ENCODE results near the gene KCTD13.
A peak's percentile ranks its signal among the peaks of the same experiment; 100 is the strongest.
"Not testable (repeated sequence)": the region's sequence is repeated elsewhere in the genome, so short reads cannot be mapped to it uniquely, and the experiment has no call there.

The KCTD13 gene

GRCh38 chr16:29906520-29907244 is 19.3 kb downstream of the KCTD13 start:
- DNase-seq (ENCODE audit: low spot score): no peak

DNA sequence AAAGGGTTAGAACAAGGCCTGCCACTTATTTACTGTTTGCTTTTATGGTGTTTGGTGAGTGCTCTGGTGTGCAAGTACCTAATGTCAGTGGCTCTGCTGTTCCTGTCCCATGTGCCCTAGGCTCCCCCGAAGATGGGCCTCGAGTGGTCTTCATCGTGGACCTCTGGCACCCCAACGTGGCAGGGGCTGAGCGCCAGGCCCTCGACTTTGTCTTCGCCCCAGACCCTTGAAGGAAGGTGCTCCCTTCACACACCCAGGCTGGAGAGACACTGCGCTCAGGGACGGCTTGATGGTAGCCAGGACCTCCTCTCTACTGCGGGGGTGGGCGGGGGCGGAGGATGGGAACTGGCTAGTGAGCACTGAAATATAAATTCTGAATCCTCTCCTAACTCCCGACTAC is 20.4 kb downstream of the KCTD13 start:
- DNase-seq (ENCODE audit: low spot score): no peak

- no peak for DNase-seq (ENCODE audit: low spot score)
Measured at GRCh38 chr16:29904947-29905346, 21.1 kb downstream of the KCTD13 start.

DNA sequence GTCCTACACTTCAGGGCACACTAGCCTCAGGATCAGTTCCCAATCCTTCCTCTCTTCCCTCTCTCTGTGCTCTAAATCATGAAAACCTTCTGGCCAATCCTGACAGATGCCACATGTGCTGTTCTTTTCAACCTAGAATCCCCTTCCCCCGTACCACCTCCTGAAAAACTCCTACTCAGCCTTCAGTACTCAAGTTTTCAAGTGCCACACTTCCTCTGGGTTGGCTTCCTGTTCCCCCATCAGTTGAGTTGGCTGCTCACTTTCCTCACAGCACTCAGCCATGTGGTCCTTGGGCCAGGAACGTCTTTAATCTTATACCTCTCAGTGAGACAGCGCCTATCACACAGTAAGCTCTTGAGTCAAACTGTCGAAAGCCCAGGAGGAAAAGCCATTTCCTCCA is 22.4 kb downstream of the KCTD13 start:
- no peak for DNase-seq (ENCODE audit: low spot score)

- no peak for DNase-seq (ENCODE audit: low spot score)
Measured at GRCh38 chr16:29901607-29901945, 24.4 kb downstream of the KCTD13 start.

- no peak for DNase-seq (ENCODE audit: low spot score)
Measured at GRCh38 chr16:29900888-29901606, 25.0 kb downstream of the KCTD13 start.

DNA sequence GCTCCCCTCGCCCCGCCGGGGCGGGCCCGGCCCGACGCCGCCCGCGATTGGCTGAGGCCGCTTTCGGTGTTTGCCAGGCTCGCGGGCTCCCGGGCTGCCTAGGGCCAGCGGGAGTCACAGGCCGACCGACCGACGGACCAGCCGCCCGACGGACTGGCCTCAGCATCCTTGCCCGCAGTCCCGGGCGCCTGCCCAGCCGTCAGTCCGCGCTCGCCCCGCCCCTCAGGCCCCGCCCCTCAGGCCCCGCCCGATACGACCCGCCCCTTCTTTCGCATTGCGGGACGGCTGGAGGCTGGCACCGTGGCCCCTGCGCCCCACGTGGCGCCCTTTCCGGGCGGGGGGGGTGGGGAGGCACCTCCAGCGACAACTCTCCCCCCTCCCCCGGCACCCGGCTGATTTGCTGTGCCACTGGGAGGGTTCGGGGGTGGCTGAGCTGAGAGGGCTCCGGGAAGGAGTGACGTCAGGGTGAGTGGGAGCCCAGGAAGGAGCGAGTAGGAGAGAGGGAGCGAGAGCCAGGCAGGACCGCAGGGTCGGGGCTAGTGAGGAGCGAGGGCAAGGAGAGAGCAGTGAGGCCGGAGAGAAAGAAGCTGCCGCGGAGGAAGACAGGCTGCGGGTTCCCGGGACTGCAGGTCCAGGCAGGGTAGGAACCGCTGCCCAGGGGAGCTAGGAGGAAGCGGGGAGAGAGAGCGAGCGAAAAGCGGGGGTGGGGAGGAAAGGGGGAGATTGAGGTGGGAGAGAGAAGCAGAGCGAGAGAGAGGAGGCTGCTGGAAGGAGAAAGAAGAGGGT is 25.7 kb downstream of the KCTD13 start, which contains the start of gene ASPHD1:
Gene ASPHD1, plus strand, starts transcription at position 387 of the 786 bp plus-strand sequence. CDS start 484 bp downstream, outside the sequence.
- DNase-seq (ENCODE audit: low spot score): peak; percentile 91

DNA sequence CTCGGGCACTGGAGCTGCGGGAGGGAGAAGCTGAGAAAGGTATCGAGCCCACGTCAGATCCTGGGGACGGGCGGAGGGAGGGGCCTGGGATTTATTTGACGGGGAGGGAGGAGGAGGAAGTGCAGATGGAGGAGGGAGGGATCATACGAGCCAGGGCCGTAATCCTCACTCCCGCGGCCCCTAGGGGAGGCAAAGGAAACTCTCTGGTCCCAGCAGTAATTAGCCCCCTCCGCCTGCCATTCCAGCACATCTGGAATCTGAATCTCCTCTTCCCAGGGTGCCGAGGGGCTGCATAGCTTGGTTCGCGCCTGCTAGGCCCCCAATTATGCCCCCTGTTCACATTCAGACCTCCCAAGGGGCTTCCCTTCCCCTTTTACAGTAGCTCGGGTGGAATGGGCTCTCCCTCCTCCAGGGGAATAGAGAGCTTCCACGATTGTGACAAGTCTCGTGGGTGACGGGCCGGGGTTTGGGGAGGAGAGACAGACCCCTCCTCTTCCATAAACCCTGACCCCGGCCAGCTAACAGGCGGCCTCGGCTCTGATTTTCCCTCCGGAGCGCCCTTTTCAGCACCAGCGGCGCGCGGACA is 26.4 kb downstream of the KCTD13 start, which contains the start of gene SEZ6L2:
Gene SEZ6L2, minus strand, starts transcription at position 35 of the 586 bp plus-strand sequence. CDS start 531 bp downstream, outside the sequence.
- DNase-seq (ENCODE audit: low spot score): peak; percentile 92

- DNase-seq (ENCODE audit: low spot score): peak; percentile 86
Measured at GRCh38 chr16:29898804-29899515, 27.1 kb downstream of the KCTD13 start.

DNA sequence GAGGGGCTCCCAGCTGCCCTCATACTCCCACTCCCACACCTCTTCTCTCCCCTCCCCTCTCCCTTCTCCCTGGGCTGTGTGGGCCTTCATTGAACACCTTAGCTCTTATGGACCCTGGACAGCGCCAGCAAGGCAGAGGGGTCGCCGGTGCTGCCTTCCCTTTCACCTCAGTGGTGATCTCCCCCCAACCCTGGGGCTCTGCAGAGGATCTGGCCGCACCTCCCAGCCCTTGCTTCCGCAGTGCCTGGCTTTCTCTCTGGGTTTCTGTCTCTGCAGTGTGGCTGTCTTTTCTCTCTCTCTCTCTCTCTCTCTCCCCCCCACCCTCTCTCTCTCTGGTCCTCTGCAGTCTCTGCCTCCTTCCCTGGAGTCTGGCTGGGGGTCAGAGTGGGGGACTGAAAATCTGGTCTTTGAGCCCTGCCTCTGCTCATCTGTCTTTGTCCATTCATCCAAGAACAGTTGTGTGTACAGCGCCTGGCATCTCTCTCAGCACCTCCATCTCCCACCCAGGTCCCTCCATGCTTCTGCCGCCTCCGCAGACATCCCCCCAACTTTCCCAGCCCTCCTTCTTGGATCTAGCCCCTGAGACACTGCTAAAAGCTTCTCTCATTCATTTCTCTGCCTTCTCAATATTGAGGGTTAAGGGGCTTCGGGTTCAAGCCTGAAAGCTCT is 27.8 kb downstream of the KCTD13 start:
- DNase-seq (ENCODE audit: low spot score): no peak

DNA sequence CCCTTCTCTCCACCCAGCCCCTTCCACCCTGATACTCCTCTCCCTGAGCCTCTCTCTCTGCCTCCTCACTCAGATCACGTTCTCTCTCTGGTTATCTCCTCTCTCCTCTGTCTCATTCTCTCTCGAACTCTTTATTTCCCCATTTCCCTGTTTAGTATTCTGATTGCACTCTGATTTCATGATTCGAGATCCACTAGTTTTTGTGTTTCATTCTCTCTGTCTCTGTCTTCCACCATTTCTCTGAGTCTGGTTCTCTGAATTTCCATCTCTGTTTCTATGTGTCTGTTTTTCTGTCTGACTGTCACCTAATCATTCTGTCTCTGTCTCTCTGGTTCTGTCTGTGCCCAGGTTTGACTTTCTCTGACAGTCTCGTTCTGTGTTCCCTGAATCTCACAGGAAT is 28.7 kb downstream of the KCTD13 start:
- DNase-seq (ENCODE audit: low spot score): no peak

DNA sequence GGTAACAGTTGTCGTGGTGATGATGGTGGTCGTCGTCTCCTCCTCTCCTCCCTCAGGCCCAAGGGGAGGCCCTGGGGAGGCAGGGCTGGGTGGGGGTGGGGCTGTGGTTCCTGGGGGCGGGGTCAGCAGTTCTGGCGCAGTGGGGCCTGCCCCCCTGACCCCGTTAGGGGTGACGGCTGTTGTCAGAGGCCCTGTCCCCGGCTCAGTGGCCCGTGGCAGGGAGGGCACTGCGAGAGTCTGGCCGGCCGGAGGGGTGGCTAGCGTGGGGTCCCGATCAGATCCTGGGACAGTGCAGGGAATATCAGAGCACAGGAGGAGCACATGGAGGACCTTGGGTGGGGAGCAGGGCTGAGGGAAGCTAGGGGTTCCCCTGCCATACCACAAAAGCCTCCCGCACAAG is 29.2 kb downstream of the KCTD13 start:
- no peak for DNase-seq (ENCODE audit: low spot score)

- no peak for DNase-seq (ENCODE audit: low spot score)
Measured at GRCh38 chr16:29894352-29894751, 31.7 kb downstream of the KCTD13 start.

DNA sequence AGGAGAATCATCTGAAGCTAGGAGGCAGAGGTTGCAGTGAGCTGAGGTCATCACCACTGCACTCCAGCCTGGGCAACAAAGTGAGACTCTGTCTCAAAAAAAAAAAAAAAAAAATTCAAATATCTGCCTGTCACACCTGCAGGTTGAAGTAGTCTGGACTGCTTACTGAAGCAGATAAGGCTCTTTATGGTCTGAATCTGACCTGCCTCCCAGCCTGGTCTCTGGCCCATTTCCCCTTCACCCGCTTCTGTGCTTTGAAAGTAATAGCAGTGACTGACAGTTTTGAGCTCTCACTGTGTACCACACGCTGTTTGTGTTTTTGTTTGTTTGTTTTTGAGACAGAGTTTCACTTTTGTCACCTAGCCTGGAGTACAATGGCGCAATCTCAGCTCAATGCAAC is 32.5 kb downstream of the KCTD13 start:
- no peak for DNase-seq (ENCODE audit: low spot score)

- DNase-seq (ENCODE audit: low spot score): no peak
Measured at GRCh38 chr16:29892458-29892813, 33.6 kb downstream of the KCTD13 start.

GRCh38 chr16:29891525-29892457 is 34.2 kb downstream of the KCTD13 start:
- DNase-seq (ENCODE audit: low spot score): no peak

GRCh38 chr16:29889372-29889771 is 36.7 kb downstream of the KCTD13 start:
- DNase-seq (ENCODE audit: low spot score): not testable (repeated sequence)

DNA sequence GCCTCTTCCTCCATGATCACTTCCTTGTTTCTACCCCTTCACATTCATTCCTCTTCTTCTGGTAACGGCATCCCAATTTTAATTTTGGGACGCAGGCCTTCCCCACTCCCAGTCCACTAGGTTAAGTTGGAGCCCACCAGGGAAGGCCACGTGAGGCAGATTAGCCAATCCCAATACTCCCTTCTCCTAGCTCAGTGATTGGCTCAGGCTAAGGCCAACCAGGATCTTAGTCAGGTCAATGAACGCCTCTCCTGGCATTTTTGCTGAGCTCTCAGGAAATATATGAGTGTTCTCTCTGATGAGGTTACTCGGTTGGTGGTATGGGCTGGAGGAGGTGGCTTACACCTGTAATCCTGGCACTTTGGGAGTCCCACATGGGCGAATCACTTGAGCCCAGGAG is 42.0 kb downstream of the KCTD13 start:
- DNase-seq (ENCODE audit: low spot score): no peak

DNA sequence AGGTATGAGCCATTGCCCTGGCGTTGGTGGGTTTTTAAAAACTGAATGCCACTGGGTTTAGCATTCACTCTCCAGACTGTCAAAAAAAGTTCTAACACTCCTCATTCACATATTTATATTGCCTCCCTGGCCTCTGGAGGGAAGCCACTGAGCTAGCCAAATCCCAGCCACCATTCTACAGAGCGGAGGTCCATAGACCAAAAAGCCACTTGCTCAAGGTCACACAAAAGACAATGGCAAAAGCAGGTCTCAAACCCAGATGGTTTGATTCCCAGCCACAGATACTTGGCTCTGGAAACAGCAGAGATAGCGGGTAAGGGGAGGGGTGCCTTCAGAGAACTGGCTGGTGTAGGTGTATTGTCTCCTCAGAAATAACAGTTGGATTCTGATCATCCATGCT is 45.0 kb downstream of the KCTD13 start:
- no peak for DNase-seq (ENCODE audit: low spot score)

DNA sequence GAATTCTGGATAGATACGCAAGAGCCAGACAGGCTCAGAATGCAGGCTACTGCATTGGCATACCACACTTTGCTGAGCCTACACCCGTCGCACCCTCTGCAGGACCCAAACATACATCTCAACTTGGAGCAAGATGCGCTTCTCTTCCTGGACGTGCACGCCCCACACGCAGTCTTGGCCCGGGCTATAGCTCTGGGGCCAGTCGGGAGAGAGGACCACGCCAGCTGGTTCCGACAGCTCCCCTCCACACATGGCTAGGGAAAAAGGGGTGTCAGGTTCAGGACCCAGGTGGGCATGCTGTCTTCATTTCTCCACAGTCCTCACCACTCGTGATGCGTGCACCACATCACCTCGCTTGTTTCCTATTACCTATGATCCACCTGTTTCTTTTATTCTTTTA is 47.9 kb downstream of the KCTD13 start:
- DNase-seq (ENCODE audit: low spot score): no peak

All from D341Med (cell line).